Fibroblast of lung (primary cell): Measurements from ENCODE around the gene FNDC7.

Source experiments
- CTCF ChIP-seq, 2 donors: IDR thresholded peaks in 1 of 2; conservative IDR thresholded peaks in 1 of 2; 1 replicate in 1 of 2; 2 replicates in 1 of 2; pipeline ENCODE4 v1.5.1; 2011 to 2012; ENCODE audit warnings: low read length in 2 of 2, control low read depth in 1 of 2, inconsistent platforms in 1 of 2, low read depth in 1 of 2, mild to moderate bottlenecking in 1 of 2
- EZH2 ChIP-seq: IDR thresholded peaks from 2 replicates; pipeline ENCODE4 v1.5.1; 2012; ENCODE audit warnings: low read length, control low read depth, mild to moderate bottlenecking; ENCODE audit errors: missing control alignments

GRCh38 chr1:108780937-108781574 is 68.3 kb downstream of the FNDC7 start:
- no peak for TF ChIP-seq CTCF (conservative IDR thresholded peaks at IDR 0.05 in 1 of 2, IDR thresholded peaks at IDR 0.05 in 1 of 2; ENCODE audit: low read depth in 1 of 2, low read length in 2 of 2)
- no peak for TF ChIP-seq EZH2
